Transverse colon (tissue), 4 donors: Measurements from ENCODE around the gene GTF2H4.

ENCODE experiments used
- CTCF ChIP-seq, 5 experiments: fragments of 200-600 bp in 3 of 5; fragments of 450-650 bp in 2 of 5; sonication (generic) in 3 of 5; IDR thresholded peaks; 1 replicate in 2 of 5; 2 replicates in 3 of 5; pipeline ENCODE4 v1.5.1; 2016 to 2017; ENCODE audit warnings: antibody characterized with exemption in 5 of 5, inconsistent platforms in 3 of 5, mild to moderate bottlenecking in 2 of 5, moderate library complexity in 1 of 5
- POLR2A ChIP-seq: fragments of 450-650 bp; IDR thresholded peaks from one replicate; pipeline ENCODE4 v1.6.1; 2016; ENCODE audit warnings: antibody characterized with exemption, mild to moderate bottlenecking, moderate library complexity
- POLR2AphosphoS5 ChIP-seq, 3 donors: sonication (generic); formaldehyde crosslinking; IDR thresholded peaks; one replicate each; pipeline ENCODE4 v1.6.1; 2016; ENCODE audit warnings: antibody characterized with exemption in 3 of 3

- no peak for TF ChIP-seq CTCF (IDR thresholded peaks at IDR 0.05)
- TF ChIP-seq POLR2A: no peak
- no peak for TF ChIP-seq POLR2AphosphoS5 (IDR thresholded peaks at IDR 0.05)
These were observed 4.8 kb upstream of the GTF2H4 start for GRCh38 chr6:30903236-30903635.
